ENCODE results near the gene MAP7D3.
A peak's percentile ranks its signal among the peaks of the same experiment; 100 is the strongest.
"Not testable (repeated sequence)": the region's sequence is repeated elsewhere in the genome, so short reads cannot be mapped to it uniquely, and the experiment has no call there.

The MAP7D3 gene

GRCh38 chrX:136171420-136171819 is 79.8 kb downstream of the MAP7D3 start:
- DNase-seq: no peak

- no peak for DNase-seq
These were observed 80.9 kb downstream of the MAP7D3 start for GRCh38 chrX:136170139-136170800.

GRCh38 chrX:136168929-136169735 is 82.1 kb downstream of the MAP7D3 start:
- peak; percentile 36 for DNase-seq

- not testable (repeated sequence) for DNase-seq
These were observed 83.2 kb downstream of the MAP7D3 start for GRCh38 chrX:136167989-136168388.

GRCh38 chrX:136166221-136166855 is 84.9 kb downstream of the MAP7D3 start:
- no peak for DNase-seq

- DNase-seq: no peak
These were observed 85.8 kb downstream of the MAP7D3 start for GRCh38 chrX:136165406-136165805.

- no peak for DNase-seq
These were observed 87.5 kb downstream of the MAP7D3 start for GRCh38 chrX:136163689-136164088.

Measured in T1000 (cell line).